UCSD-AML1 (cell line): Measurements from ENCODE around the gene CTTNBP2.

Experiments used
- DNase-seq: peaks from one replicate; lab custom pipeline; 2025; ENCODE audit not compliant: unreplicated experiment; lab: John Stamatoyannopoulos, UW

CTTNBP2 gene, protein sequence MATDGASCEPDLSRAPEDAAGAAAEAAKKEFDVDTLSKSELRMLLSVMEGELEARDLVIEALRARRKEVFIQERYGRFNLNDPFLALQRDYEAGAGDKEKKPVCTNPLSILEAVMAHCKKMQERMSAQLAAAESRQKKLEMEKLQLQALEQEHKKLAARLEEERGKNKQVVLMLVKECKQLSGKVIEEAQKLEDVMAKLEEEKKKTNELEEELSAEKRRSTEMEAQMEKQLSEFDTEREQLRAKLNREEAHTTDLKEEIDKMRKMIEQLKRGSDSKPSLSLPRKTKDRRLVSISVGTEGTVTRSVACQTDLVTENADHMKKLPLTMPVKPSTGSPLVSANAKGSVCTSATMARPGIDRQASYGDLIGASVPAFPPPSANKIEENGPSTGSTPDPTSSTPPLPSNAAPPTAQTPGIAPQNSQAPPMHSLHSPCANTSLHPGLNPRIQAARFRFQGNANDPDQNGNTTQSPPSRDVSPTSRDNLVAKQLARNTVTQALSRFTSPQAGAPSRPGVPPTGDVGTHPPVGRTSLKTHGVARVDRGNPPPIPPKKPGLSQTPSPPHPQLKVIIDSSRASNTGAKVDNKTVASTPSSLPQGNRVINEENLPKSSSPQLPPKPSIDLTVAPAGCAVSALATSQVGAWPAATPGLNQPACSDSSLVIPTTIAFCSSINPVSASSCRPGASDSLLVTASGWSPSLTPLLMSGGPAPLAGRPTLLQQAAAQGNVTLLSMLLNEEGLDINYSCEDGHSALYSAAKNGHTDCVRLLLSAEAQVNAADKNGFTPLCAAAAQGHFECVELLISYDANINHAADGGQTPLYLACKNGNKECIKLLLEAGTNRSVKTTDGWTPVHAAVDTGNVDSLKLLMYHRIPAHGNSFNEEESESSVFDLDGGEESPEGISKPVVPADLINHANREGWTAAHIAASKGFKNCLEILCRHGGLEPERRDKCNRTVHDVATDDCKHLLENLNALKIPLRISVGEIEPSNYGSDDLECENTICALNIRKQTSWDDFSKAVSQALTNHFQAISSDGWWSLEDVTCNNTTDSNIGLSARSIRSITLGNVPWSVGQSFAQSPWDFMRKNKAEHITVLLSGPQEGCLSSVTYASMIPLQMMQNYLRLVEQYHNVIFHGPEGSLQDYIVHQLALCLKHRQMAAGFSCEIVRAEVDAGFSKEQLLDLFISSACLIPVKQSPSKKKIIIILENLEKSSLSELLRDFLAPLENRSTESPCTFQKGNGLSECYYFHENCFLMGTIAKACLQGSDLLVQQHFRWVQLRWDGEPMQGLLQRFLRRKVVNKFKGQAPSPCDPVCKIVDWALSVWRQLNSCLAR (N-terminal part only)

DNA sequence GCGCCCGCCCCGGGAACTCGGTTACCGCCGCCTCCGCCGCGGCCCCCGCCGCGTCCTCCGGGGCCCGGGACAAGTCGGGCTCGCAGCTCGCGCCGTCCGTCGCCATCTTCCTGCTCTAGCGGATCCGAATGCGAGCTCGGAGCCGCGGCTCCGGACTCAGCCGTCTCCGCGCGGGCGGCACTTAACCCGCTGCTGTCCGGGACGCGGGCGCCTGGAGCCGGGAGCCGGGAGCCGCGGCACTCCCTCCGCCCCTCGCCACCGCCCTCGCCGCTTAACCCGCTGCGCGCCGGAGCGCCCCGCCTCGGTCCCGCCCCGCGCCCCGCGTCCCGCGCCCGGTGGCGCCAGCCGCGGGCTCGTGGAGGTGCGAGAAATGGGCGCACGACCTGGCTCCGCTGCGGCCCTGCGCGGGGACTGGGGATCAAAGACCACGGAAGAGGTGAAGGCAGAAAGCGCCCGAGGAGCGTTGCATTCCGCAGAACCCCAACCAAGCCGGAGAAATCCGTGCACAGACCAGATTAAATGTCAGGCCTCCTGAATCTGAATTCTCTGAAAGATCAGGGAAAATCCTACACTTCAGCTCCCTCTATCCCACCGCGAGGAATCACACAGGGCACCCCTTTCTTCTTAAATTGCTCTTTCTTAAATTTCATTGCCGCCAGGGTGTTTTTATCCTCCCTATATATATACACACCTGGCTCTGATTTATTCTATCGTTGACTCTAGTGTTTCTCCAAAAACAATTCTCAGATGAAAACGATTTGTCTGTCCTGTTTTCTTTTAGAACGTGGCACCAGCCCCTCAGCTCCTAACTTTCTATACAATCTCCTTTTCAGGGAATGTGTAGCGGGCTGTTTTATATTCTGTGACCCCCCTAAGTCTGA, at the start of gene CTTNBP2:
Gene CTTNBP2 (minus strand): TSS at position 132 of the 881 bp plus-strand sequence. CDS start 26 bp downstream, at position 106.
- no peak for DNase-seq

DNA sequence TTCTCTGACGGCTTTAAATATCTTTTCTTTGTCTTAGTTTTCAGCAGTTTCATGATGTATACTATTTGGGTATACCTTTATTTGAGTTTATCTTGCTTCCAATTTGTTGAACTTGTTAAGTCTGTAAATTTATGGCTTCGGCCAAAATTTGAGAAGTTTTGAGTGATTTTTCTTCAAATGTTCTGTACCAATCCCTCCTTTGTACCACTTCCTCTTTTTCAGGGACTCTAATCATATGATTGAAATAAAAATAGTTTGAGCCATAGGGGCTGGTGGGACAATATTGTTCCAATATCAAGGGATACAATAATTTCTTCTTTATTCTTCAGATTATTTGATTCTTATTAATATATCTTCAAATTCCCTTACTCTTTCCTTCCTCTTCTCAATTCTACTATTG, 43.1 kb upstream of the CTTNBP2 start:
- no peak for DNase-seq

DNA sequence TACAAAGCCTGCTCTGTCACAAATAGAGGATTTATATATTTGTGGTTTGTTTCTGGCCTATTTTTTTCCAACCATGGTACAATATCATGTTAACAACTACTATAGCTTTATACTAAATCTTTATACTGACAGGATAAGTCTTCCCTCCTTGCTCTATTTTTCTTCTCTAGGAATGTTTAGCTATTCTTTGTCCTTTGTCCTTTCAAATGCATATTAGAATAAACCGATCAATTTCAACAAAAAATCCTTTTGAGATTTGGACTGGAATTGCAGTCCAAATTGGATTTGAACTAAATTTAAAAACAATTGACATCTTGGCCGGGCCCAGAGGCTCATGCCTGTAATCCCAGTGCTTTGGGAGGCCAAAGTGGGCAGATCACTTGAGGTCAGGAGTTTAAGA, 39.2 kb upstream of the CTTNBP2 start:
- no peak for DNase-seq

DNA sequence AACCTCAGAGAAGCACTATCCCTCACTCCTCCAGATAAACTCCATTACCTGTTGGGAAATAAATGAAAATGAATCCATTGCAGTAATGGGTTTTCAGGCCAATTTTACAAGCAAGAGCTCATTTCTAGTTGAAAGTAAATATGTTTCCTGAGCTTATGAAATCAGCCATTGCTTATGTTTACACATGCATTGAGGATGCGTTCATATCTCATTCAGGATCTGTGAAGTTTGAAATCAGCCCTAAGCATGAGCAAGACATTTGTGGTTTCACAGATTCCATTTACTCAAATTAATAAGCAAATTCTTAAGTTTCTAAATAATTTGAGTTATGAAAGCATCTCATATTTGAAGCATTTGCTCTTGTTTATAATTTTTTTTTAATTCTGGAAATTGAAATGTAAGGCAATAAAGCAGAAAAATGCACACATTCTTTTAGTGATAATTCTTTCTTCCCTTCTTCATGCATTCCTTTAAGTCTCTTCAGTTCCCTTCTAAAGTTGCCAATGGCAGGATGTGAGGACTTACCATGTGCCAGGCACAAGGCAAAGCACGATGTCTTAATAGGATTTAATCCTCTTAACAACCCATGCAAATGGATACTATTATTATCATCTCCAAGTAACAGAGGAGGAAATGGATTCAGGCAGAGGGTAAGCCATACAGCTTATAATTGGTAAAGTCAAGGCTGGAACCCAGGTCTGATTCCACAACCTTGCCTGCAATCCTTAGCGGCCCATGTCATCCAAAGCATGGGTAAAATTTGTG, 35.0 kb upstream of the CTTNBP2 start:
- no peak for DNase-seq

DNA sequence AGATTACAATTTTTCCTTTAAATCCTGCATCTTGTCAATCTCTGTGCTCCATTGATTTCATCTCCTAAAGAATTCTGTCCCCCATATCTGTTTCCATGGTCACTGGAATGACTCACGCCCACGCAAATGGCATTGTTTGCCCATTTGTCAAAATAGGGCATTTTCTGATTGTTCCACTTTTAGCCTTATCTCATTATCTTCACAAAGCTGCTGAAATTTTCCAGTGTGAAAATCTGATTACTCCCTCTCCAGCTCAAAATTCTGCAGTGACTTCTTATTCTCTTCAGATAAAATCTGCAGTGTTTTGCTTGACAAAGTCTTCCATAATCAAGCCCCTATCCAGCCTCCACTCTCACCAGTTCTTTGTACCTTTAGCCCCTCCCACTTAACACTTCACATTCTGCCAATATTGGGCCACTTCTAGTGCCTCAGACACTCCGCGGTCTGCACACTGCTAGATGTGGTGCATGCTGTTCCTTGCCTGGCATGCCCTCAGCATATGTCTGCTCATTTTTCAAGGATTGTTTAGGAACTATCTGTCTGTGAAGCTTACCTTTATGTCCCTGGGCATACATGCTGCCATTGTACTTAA, 33.9 kb upstream of the CTTNBP2 start:
- no peak for DNase-seq

DNA sequence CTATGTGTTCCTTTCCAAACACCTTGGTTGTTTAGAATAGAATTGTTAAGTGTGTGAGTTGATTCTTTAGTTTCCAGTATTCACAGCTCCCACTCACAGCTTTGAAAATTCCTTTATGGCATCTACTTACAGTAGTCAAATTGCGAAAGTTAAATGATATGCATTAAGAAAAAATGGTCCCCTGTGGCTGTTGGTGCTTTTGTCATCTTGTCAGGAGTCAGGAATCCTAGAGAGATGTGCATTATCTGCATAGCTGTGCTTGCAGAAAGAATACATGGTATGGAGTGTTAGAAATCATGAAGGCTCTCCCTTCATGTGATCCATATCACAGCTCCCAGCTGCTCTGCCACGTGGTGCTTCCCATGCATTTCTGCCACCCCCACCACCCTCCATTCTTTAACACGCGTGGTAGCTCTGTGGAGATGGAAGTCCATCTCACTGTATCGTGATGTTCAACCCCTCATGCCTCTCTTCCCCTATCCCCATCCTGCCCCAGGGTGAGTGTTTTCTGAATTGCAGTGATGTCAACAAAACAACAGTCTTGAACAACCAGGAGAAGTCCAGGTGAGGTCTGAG, 29.2 kb upstream of the CTTNBP2 start:
- no peak for DNase-seq

DNA sequence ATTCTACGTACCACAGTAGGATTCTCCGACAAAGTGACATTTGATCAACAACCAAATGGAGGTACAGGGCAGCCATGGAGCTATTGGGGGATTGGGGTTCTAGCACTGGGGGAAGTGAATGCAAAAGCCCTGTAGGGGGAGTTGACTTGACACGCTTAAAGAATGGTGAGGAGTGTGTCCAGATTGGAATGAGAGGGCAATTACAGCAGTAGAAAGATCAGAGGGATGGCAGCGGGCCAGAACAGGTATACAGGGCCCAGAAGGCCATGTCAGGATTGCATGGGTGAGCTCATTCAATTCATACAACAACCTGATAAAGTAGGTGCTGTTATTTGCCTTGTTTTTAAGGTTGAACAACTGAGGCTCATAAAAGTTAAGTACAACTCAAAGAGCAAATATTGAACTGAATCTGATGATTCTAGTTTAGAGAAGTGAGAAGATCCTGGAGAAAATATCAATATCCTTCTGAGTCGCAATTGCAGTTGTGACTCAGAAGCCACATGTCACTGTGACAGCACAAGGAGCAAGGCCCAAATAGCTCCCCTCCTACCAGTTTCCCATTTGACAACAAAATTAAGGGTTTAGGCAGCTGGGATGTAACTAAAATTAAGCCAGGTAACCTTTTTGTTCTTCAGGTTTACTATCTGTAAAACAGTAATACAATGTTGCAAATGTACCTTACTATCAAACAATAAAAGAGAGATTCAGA, 28.0 kb upstream of the CTTNBP2 start:
- no peak for DNase-seq

DNA sequence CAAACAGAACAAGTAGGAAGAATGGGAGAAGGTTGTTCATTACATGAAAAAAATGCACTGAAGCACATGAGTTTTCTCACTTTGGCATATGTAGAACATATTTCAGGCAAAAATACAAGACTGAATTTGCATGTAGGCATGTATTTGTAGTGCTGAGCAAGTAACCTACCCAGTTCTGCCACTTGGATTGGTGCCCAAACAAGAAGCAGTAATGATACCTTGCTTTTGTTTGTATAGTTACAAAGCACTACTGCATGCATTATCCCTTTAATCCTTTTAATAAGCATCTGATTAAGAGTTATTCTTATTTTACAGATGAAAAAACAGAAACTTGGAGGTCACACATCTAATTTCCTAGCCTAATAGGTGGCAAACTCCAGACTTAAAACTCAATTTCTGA, 23.1 kb upstream of the CTTNBP2 start:
- no peak for DNase-seq

DNA sequence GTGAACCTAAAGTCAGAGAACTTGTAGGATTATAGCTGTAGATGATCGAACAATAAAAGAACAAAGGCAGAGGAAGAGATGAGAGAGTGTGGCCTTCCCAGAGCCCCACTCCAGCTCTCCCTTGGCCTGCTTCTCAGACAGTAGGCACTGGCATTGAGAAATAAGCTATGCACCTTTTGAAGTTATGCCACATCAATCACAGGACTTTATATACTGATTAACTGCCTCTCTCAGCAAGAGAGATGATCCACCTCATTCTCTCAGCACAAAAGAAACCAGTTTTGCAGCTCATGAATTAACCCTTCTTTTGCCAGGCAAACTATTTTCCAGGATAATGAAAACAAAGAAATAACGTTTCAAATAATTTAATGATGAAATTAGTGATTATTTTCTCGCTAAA, 22.0 kb upstream of the CTTNBP2 start:
- DNase-seq, result no peak

DNA sequence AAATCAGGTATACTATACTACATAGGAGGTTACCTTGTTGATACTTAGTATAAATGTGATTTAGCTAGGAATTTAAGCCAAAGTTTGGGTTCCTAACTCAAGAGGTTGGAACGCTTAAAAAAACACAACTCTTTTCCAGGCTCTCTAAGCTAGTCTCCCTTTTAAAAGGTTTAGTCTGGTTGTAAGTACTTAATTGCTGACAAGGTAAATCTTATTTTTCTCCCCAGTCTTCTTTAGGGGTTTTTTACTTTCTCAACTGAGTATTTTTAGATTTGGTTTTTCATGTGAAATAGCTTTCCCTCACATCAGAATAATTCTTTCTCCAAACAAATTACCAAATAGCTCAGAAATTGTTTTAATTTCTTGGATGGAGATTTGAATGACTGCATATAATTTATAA, 20.8 kb upstream of the CTTNBP2 start:
- no peak for DNase-seq

DNA sequence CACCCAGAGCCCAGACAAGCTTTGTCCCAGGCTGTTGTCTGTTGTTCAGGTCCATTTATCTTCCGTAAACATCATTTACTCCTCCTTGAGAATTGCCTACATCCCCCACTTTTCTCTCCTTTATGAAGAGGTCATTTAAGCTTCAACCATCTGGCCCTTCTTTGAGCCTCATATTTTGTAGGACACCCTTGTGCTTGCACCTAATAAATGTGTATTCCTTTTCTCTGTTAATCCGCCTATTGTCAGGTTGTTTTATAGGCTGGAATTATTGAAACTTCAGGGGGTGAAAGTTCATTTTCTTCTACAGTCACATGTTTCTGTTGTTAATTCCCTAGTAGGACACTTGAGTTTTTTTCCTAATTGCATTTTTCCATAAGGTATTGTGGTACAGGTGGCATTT, 19.6 kb upstream of the CTTNBP2 start:
- no peak for DNase-seq

DNA sequence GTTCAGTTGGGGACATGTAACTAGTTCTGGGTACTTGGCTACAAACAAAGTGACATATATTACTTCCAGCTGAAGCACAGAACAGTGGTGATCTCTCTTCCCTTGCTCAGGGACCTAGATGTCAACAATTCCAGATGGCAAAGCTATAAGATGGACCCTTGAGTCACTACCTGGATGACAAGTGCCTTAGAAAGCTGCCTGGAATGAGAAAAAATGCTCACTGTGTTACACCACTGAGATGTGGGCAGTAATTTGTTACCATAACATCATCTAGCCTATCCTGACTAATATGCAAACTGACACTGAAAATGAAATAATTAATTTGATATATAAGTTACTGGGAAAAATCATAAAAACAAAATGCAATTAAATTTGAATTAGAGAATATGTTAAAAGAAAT, 16.4 kb upstream of the CTTNBP2 start:
- DNase-seq, result no peak

DNA sequence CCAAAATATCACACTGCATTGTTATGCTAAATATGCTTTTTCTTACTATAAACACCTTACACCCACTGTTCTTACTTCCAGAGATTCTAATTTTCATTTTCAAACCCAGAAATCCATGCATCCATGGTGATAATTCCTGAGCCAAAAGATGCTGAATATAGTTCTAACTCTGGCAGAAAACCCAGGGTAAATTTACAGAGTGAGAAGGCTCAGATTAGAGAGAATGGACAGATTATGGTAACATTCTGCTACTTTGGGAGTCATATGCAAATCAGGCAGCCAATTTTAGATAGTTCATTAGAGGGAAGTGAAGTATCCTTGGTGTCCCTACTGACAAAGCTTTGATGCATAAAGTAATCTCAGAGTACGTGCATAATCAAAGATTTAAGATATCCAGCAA, 15.4 kb upstream of the CTTNBP2 start:
- DNase-seq, result no peak

DNA sequence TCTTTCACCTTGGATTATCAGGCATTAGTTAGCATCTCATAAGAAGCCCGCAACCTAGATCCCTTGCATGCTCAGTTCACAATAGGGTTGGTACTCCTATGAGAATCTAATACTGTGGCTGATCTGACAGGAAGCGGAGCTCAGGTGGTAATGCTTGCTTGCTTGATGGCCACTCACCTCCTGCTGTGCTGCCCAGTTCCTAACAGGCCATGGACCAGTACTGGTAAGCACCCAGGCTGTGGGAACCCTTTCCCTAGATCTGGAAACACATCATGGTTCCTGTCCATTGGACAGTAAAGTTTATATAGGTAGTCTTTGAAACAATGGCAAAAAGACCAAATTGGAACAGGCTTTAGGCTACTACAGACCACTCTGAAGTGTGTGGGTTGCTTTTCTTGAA, 9.4 kb upstream of the CTTNBP2 start:
- no peak for DNase-seq

DNA sequence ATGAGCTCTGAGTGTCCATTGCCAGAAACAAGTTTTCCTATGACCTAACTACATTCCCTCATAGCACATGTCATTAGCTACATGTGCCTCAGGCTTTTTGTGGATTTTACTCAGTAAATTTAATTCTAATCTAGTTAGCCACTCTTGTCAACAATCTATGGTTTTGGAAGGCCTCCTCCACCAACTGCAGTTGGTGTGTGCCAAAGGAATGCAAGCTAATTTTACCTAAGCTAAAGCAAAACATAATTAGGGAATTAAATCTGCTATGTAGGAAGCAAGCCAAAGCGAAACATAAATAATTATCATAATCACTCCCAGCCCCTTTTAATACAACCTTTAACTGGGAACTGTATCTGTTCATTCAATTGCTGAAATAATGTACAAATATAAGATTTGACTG, 3.5 kb upstream of the CTTNBP2 start:
- DNase-seq, result no peak

DNA sequence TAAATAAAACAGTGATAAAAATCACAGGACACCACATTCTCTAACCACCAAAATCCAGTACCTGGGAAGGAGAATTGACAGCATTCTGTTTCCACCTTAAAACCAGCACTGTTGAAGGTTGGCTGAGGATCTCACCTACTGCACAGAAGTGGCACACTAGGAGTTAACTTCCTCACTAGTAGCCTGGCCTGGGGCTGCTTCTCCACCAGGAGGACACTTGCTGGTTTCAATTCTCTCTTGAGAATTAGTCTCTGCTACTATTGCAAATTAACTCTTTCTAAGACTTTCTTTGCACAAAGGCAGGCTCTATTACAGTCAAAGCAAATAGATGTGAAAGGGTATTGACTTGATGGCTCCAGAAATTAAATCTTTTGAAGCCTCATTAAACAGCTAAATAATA, 2.3 kb upstream of the CTTNBP2 start:
- no peak for DNase-seq

DNA sequence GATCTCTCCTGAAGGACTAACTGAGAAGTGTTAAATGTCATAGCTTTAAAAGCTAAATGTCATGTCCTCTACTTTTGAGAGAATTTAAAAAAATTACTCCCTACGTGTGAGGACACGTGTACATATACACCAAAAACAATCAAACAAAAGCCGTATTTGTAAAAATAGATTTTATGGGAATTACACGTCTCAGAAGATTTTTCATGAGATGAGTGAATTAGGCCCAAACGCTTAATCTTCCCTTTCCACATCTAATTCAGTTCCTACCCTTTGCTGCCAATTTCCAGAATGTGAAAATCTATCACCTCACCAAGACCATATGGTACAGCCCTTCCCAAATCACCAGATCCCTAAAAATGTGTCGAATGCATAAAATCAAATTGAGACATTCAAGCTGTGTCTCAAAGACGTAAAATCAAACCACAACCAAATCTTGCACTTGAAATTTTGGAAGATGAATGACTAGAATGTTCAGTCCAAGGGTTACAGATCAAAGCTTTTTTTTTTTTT, 1.0 kb upstream of the CTTNBP2 start:
- DNase-seq, result no peak
